ENCODE data around the gene LRCOL1.

The LRCOL1 gene

GRCh38 chr12:132556801-132557200, 53.6 kb downstream of the LRCOL1 start:
- Histone ChIP-seq H3K9me3 (ENCODE audit: insufficient read depth, low read length) (no peaks in the 10 kb centered on the region), H3K4me2 (ENCODE audit: low read depth, low read length, poor library complexity, severe bottlenecking) (no peak overlapping the region), H3K27me3 (ENCODE audit: low read length) (no peaks in the 10 kb centered on the region), H3K9me2 (replicated peaks; ENCODE audit: insufficient read depth, low read length) (no peaks in the 10 kb centered on the region), H3K9ac (ENCODE audit: low read length) (no peak overlapping the region), H3K27ac (ENCODE audit: low read depth, low read length) (no peak overlapping the region), H3F3A (ENCODE audit: insufficient read depth) (no peaks in the 10 kb centered on the region), H3K79me2 (ENCODE audit: insufficient read depth, low read length) (peaks cover 6% of the 10 kb centered on the region), H2AFZ (ENCODE audit: low read depth, low read length, severe bottlenecking) (no peak overlapping the region), H3K36me3 (ENCODE audit: low read length) (no peaks in the 10 kb centered on the region), H4K20me1 (ENCODE audit: low read depth, low read length) (no peaks in the 10 kb centered on the region), H3K4me3 (ENCODE audit: insufficient read depth, low read length, poor library complexity, severe bottlenecking) (no peak overlapping the region)
- TF ChIP-seq EZH2phosphoT487 (conservative IDR thresholded peaks at IDR 0.05; ENCODE audit: low read length) = no peak
- no peak for TF ChIP-seq CTCF (IDR thresholded peaks at IDR 0.05; ENCODE audit: insufficient read depth, low read length, poor library complexity, severe bottlenecking)

- H3K36me3 ChIP-seq (ENCODE audit: low read length) = no peaks in the 10 kb centered on the region
- TF ChIP-seq EZH2phosphoT487 (conservative IDR thresholded peaks at IDR 0.05; ENCODE audit: low read length) = no peak
- TF ChIP-seq CTCF (IDR thresholded peaks at IDR 0.05; ENCODE audit: insufficient read depth, low read length, poor library complexity, severe bottlenecking) = no peak
- H4K20me1 ChIP-seq (ENCODE audit: low read depth, low read length) = no peaks in the 10 kb centered on the region
- no peak overlapping the region for H3K27ac ChIP-seq (ENCODE audit: low read depth, low read length)
- H2AFZ ChIP-seq (ENCODE audit: low read depth, low read length, severe bottlenecking) = no peak overlapping the region
- no peaks in the 10 kb centered on the region for H3K27me3 ChIP-seq (ENCODE audit: low read length)
- H3K9ac ChIP-seq (ENCODE audit: low read length) = no peak overlapping the region
- no peak overlapping the region for H3K4me2 ChIP-seq (ENCODE audit: low read depth, low read length, poor library complexity, severe bottlenecking)
- no peaks in the 10 kb centered on the region for H3K9me2 ChIP-seq (replicated peaks; ENCODE audit: insufficient read depth, low read length)
- no peaks in the 10 kb centered on the region for H3K9me3 ChIP-seq (ENCODE audit: insufficient read depth, low read length)
- H3K4me3 ChIP-seq (ENCODE audit: insufficient read depth, low read length, poor library complexity, severe bottlenecking) = no peak overlapping the region
- no peaks in the 10 kb centered on the region for H3F3A ChIP-seq (ENCODE audit: insufficient read depth)
- H3K79me2 ChIP-seq (ENCODE audit: insufficient read depth, low read length) = peaks cover under 1% of the 10 kb centered on the region; the same call in 1 of the 2 replicates
These were observed 54.2 kb downstream of the LRCOL1 start for GRCh38 chr12:132556216-132556615.

GRCh38 chr12:132555686-132556085, 54.7 kb downstream of the LRCOL1 start:
- H3K27ac ChIP-seq (ENCODE audit: low read depth, low read length) = no peak overlapping the region
- H4K20me1 ChIP-seq (ENCODE audit: low read depth, low read length) = no peaks in the 10 kb centered on the region
- no peaks in the 10 kb centered on the region for H3K9me2 ChIP-seq (replicated peaks; ENCODE audit: insufficient read depth, low read length)
- H3K36me3 ChIP-seq (ENCODE audit: low read length) = no peaks in the 10 kb centered on the region
- no peaks in the 10 kb centered on the region for H3F3A ChIP-seq (ENCODE audit: insufficient read depth)
- H3K4me3 ChIP-seq (ENCODE audit: insufficient read depth, low read length, poor library complexity, severe bottlenecking) = no peak overlapping the region
- H3K4me2 ChIP-seq (ENCODE audit: low read depth, low read length, poor library complexity, severe bottlenecking) = no peak overlapping the region
- TF ChIP-seq EZH2phosphoT487 (conservative IDR thresholded peaks at IDR 0.05; ENCODE audit: low read length) = no peak
- TF ChIP-seq CTCF (IDR thresholded peaks at IDR 0.05; ENCODE audit: insufficient read depth, low read length, poor library complexity, severe bottlenecking) = no peak
- H3K9me3 ChIP-seq (ENCODE audit: insufficient read depth, low read length) = no peaks in the 10 kb centered on the region
- no peak overlapping the region for H2AFZ ChIP-seq (ENCODE audit: low read depth, low read length, severe bottlenecking)
- H3K9ac ChIP-seq (ENCODE audit: low read length) = no peak overlapping the region
- no peaks in the 10 kb centered on the region for H3K79me2 ChIP-seq (ENCODE audit: insufficient read depth, low read length)
- no peaks in the 10 kb centered on the region for H3K27me3 ChIP-seq (ENCODE audit: low read length)
